GM12878 (cell line): ENCODE results near the gene ASTN1. TPM values are rescaled to one million over a fixed set of nuclear protein-coding genes. Genes with fewer than 3 reads are reported as not detected.

Experiments
- ATAC-seq: fragments of 200-7000 bp; cut with Tn5 transposase; 3 replicates; pipeline ENCODE4 v1.9.1; 2020; ENCODE audit warnings: mild to moderate bottlenecking, moderate library complexity
- BruUV-seq: library from RNA; stranded (reverse); fragments of 400-500 nt; replicated peaks from 2 replicates; lab custom pipeline; 2021; lab: Mats Ljungman, UMichigan
- CTCF ChIA-PET: fragments of 300-600 bp; sonication (Branson Sonifier 250); formaldehyde crosslinking; extraction: SDS; loops from one replicate; lab custom pipeline; 2021; ENCODE audit warnings: inconsistent platforms; lab: Yijun Ruan, JAX
- POLR2A ChIA-PET: fragments of 350-600 bp; formaldehyde crosslinking; extraction: SDS; loops from one replicate; lab custom pipeline; 2021; ENCODE audit warnings: inconsistent platforms; lab: Charles Lee
- RAD21 ChIA-PET: fragments of 300-600 bp; sonication (Branson Sonifier 250); formaldehyde crosslinking; loops from one replicate; lab custom pipeline; 2023; ENCODE audit warnings: antibody characterized with exemption; ENCODE audit not compliant: unreplicated experiment; lab: Charles Lee
- SMC1A ChIA-PET: fragments of 300-600 bp; sonication (Branson Sonifier 250); formaldehyde crosslinking; loops from one replicate; lab custom pipeline; 2023; ENCODE audit not compliant: unreplicated experiment, uncharacterized antibody; lab: Charles Lee
- DNase-seq: peaks from one replicate; pipeline ENCODE4 v3.0.0-alpha.2; 2011; ENCODE audit warnings: low read depth, low spot score
- FAIRE-seq: peaks from 3 replicates; lab custom pipeline; 2011; peaks lifted over from hg19 to GRCh38; lab: Jason Lieb, UNC
- H2AFZ ChIP-seq: 2 replicates; pipeline ENCODE4 v1.6.0; 2011; ENCODE audit warnings: low read depth, low read length, control low read depth; ENCODE audit not compliant: control insufficient read depth
- H3K27ac ChIP-seq: 2 replicates; pipeline ENCODE4 v1.5.1; 2011; ENCODE audit warnings: control low read depth; ENCODE audit not compliant: control insufficient read depth, insufficient read depth
- H3K27me3 ChIP-seq, 2 experiments: replicated peaks in 1 of 2; 2 replicates each; pipeline versions ENCODE4 v1.6.0 to v1.6.1; 2011; ENCODE audit warnings: low read length in 1 of 2; ENCODE audit not compliant: control insufficient read depth in 2 of 2, insufficient read depth in 2 of 2
- H3K36me3 ChIP-seq, 2 experiments: 2 replicates each; pipeline ENCODE4 v1.5.1; 2011; ENCODE audit warnings: low read length in 1 of 2; ENCODE audit not compliant: control insufficient read depth in 2 of 2, insufficient read depth in 2 of 2
- H3K4me1 ChIP-seq: 2 replicates; pipeline ENCODE4 v1.6.1; 2011; ENCODE audit warnings: mild to moderate bottlenecking, low read length, moderate library complexity, mixed read lengths; ENCODE audit not compliant: control insufficient read depth, insufficient read depth
- H3K4me2 ChIP-seq: 2 replicates; pipeline ENCODE4 v1.6.0; 2011; ENCODE audit warnings: control low read depth; ENCODE audit not compliant: control insufficient read depth, insufficient read depth
- H3K4me3 ChIP-seq: fragments of 200-600 bp; sonication (generic); 2 replicates; pipeline ENCODE4 v1.5.1; 2016
- H3K79me2 ChIP-seq: 2 replicates; pipeline ENCODE4 v1.6.0; 2011; ENCODE audit warnings: low read length; ENCODE audit not compliant: control insufficient read depth, insufficient read depth
- H3K9ac ChIP-seq: 2 replicates; pipeline ENCODE4 v1.8.0; 2011; ENCODE audit warnings: low read length, control low read depth, mixed read lengths; ENCODE audit not compliant: control insufficient read depth, insufficient read depth
- H3K9me3 ChIP-seq: replicated peaks from 3 replicates; pipeline ENCODE4 v1.5.1; 2011; ENCODE audit warnings: mild to moderate bottlenecking, low read length; ENCODE audit not compliant: control insufficient read depth, insufficient read depth
- H4K20me1 ChIP-seq: 2 replicates; pipeline ENCODE4 v1.6.0; 2011; ENCODE audit not compliant: control insufficient read depth, insufficient read depth
- BHLHE40 ChIP-seq, 2 experiments: fragments of 450-650 bp in 1 of 2; IDR thresholded peaks; 2 replicates each; pipeline ENCODE4 v1.6.1; 2011 to 2017; ENCODE audit warnings: low read depth in 2 of 2, borderline replicate concordance in 1 of 2, improper control_type of control experiment in 1 of 2, low read length in 1 of 2, mild to moderate bottlenecking in 1 of 2
- CHD4 ChIP-seq: fragments of 200-600 bp; sonication (generic); IDR thresholded peaks from 2 replicates; pipeline ENCODE4 v1.6.1; 2016; ENCODE audit warnings: mild to moderate bottlenecking
- EGR1 ChIP-seq, 2 experiments: IDR thresholded peaks; 1 replicate in 1 of 2; 2 replicates in 1 of 2; pipeline ENCODE4 v1.6.1; 2011 to 2012; ENCODE audit warnings: low read depth in 2 of 2, low read length in 2 of 2, borderline replicate concordance in 1 of 2, mild to moderate bottlenecking in 1 of 2, moderate library complexity in 1 of 2
- FOXK2 ChIP-seq: fragments of 450-650 bp; IDR thresholded peaks from 2 replicates; pipeline ENCODE4 v1.6.1; 2017; ENCODE audit warnings: mild to moderate bottlenecking, moderate library complexity
- HCFC1 ChIP-seq: fragments of 150-350 bp; IDR thresholded peaks from 2 replicates; pipeline ENCODE4 v1.6.1; 2014; ENCODE audit warnings: low read length
- KLF5 ChIP-seq: fragments of 450-650 bp; IDR thresholded peaks from 2 replicates; pipeline ENCODE4 v1.6.1; 2014; ENCODE audit warnings: mild to moderate bottlenecking; ENCODE audit not compliant: partially characterized antibody
- NR2F1 ChIP-seq: fragments of 450-650 bp; conservative IDR thresholded peaks from 2 replicates; pipeline ENCODE4 v1.6.1; 2017; ENCODE audit warnings: mild to moderate bottlenecking
- RFX5 ChIP-seq: IDR thresholded peaks from 2 replicates; pipeline ENCODE4 v1.6.1; 2011; ENCODE audit warnings: low read depth, low read length, improper control_type of control experiment
- SMAD1 ChIP-seq: fragments of 450-650 bp; IDR thresholded peaks from 2 replicates; pipeline ENCODE4 v1.6.1; 2018; ENCODE audit warnings: mild to moderate bottlenecking, low read depth; ENCODE audit not compliant: partially characterized antibody
- STAT1 ChIP-seq: fragments of 450-650 bp; conservative IDR thresholded peaks from 2 replicates; pipeline ENCODE4 v1.6.1; 2014; ENCODE audit warnings: antibody characterized with exemption, mild to moderate bottlenecking
- ZBTB11 ChIP-seq: fragments of 450-650 bp; formaldehyde crosslinking; IDR thresholded peaks from 2 replicates; pipeline ENCODE4 v1.5.0; 2022; ENCODE audit warnings: mild to moderate bottlenecking, missing genetic modification characterization
- ZNF217 ChIP-seq: fragments of 450-650 bp; IDR thresholded peaks from 2 replicates; pipeline ENCODE4 v1.6.1; 2017; ENCODE audit warnings: antibody characterized with exemption, mild to moderate bottlenecking
- ZNF622 ChIP-seq: fragments of 450-650 bp; IDR thresholded peaks from 2 replicates; pipeline ENCODE4 v1.6.1; 2017; ENCODE audit warnings: mild to moderate bottlenecking, inconsistent platforms
- WGBS: methylation state at CpG from one replicate; pipeline ENCODE4 v1.1.6; 2016; ENCODE audit warnings: low lambda C conversion rate; ENCODE audit not compliant: insufficient replicate concordance, insufficient coverage; ENCODE audit errors: missing lambda C conversion rate; 5-methylcytosine and 5-hydroxymethylcytosine counted together
- in situ Hi-C: fragments of 300-500 bp; cut with MboI; formaldehyde crosslinking; loops from 9 replicates; pipeline ENCODE4 v1.14.3; 2018; ENCODE audit warnings: mixed read lengths
- intact Hi-C: fragments of 100-400 bp; cut with micrococcal nuclease; formaldehyde crosslinking; loops from one replicate; pipeline ENCODE4 v1.14.2; 2022; ENCODE audit not compliant: unreplicated experiment
- polyA plus RNA-seq, 11 experiments: library from polyadenylated mRNA; depleted of rRNA in 4 of 11; unstranded in 6 of 11; stranded (reverse) in 5 of 11; fragments of >200 nt; fragmentation: Nextera tagmentation in 4 of 11; fragmentation: Illumina TruSeq in 1 of 11; extraction: Ambion mirVana in 4 of 11; extraction: Trizol in 1 of 11; gene quantifications; 1 replicate in 1 of 11; 2 replicates in 10 of 11; pipeline versions ENCODE4 v1.2.1 to v1.2.3, GENCODE V29; 2011 to 2016; ENCODE audit warnings: inconsistent platforms in 2 of 11, missing spikeins in 2 of 11, low read depth in 1 of 11
- total RNA-seq, 4 experiments: library from RNA; depleted of rRNA in 3 of 4; stranded (reverse); fragments of >200 nt in 3 of 4; fragmentation: Illumina TruSeq in 1 of 4; extraction: Trizol in 1 of 4; gene quantifications; 2 replicates each; pipeline versions ENCODE4 v1.2.1 to v1.2.3, GENCODE V29; 2013 to 2021
- TF ChIP-seq, protein P1 (sequence below), 3 experiments: IDR thresholded peaks in 2 of 3; conservative IDR thresholded peaks in 1 of 3; 2 replicates each; pipeline ENCODE4 v1.5.1; 2011; ENCODE audit warnings: low read depth in 3 of 3, low read length in 3 of 3, mild to moderate bottlenecking in 3 of 3, control low read depth in 2 of 3, moderate library complexity in 2 of 3, inconsistent platforms in 1 of 3, mixed read lengths in 1 of 3; ENCODE audit not compliant: control insufficient read depth in 2 of 3, insufficient read depth in 1 of 3; ENCODE audit errors: extremely low read depth in 1 of 3

ASTN1 gene
- total and polyA plus RNA-seq, 10 of the 15 experiments (the other 5 are each of a cell fraction or from before 2014, with no cell fraction given), result 0.04 TPM; not detected in 9

GRCh38 chr1:176852124-176852523, 312.4 kb downstream of the ASTN1 start:
- no peak overlapping the region for H2AFZ ChIP-seq
- H3K4me3 ChIP-seq, result no peak overlapping the region
- H3K27ac ChIP-seq, result no peak overlapping the region
- intact Hi-C loops (no loop called here), in situ Hi-C loops (no loop called here)
- RAD21 ChIA-PET, result no interaction called here
- H4K20me1 ChIP-seq, result no peaks in the 10 kb centered on the region
- SMC1A ChIA-PET, result no interaction called here
- ATAC-seq (no peak), FAIRE-seq (no peak), DNase-seq (no peak)
- H3K4me2 ChIP-seq, result no peak overlapping the region
- 17% methylated on average over 3 of the region's 3 CpGs for WGBS
- no peaks in the 10 kb centered on the region for H3K4me1 ChIP-seq
- no peak overlapping the region for H3K9ac ChIP-seq
- POLR2A ChIA-PET, result no interaction called here
- BruUV-seq, result no TSS peak
- no peak for TF ChIP-seq BHLHE40 (IDR thresholded peaks at IDR 0.05; ENCODE audit: borderline replicate concordance in 1 of 2, low read depth in 2 of 2, low read length in 1 of 2)
- TF ChIP-seq FOXK2, result no peak
- no peaks in the 10 kb centered on the region for H3K27me3 ChIP-seq
- no peaks in the 10 kb centered on the region for H3K9me3 ChIP-seq
- H3K79me2 ChIP-seq, result no peaks in the 10 kb centered on the region
- CTCF ChIA-PET, result no interaction called here
- no peaks in the 10 kb centered on the region for H3K36me3 ChIP-seq

GRCh38 chr1:176850871-176851270, 313.6 kb downstream of the ASTN1 start:
- Histone ChIP-seq H3K9me3 (no peaks in the 10 kb centered on the region), H3K9ac (no peak overlapping the region), H4K20me1 (no peaks in the 10 kb centered on the region), H3K4me3 (no peak overlapping the region), H3K27me3 (no peaks in the 10 kb centered on the region), H3K79me2 (no peaks in the 10 kb centered on the region), H3K4me1 (no peaks in the 10 kb centered on the region), H3K4me2 (no peak overlapping the region), H3K36me3 (no peaks in the 10 kb centered on the region), H3K27ac (no peak overlapping the region), H2AFZ (no peak overlapping the region)
- RAD21 ChIA-PET, result no interaction called here
- CTCF ChIA-PET, result no interaction called here
- WGBS, result 24% methylated on average over 4 of the region's 4 CpGs
- intact Hi-C loops (no loop called here), in situ Hi-C loops (no loop called here)
- BruUV-seq, result no TSS peak
- ATAC-seq (no peak), DNase-seq (no peak), FAIRE-seq (no peak)
- POLR2A ChIA-PET, result no interaction called here
- SMC1A ChIA-PET, result interaction anchor here (0.6 kb wide), 1 partner anchor 886 kb away, joined by 3 read pairs; no protein-coding TSS in a partner anchor
- TF ChIP-seq NR2F1 (no peak), RFX5 (no peak), ZNF217 (no peak), ZNF622 (no peak), EGR1 (IDR thresholded peaks at IDR 0.05; ENCODE audit: borderline replicate concordance in 1 of 2, low read depth in 2 of 2, low read length in 2 of 2) (no peak), KLF5 (no peak), SMAD1 (no peak), STAT1 (no peak), CHD4 (no peak), ZBTB11 (CRISPR knock-in tag) (no peak), HCFC1 (no peak)
- TF ChIP-seq, protein P1, sequence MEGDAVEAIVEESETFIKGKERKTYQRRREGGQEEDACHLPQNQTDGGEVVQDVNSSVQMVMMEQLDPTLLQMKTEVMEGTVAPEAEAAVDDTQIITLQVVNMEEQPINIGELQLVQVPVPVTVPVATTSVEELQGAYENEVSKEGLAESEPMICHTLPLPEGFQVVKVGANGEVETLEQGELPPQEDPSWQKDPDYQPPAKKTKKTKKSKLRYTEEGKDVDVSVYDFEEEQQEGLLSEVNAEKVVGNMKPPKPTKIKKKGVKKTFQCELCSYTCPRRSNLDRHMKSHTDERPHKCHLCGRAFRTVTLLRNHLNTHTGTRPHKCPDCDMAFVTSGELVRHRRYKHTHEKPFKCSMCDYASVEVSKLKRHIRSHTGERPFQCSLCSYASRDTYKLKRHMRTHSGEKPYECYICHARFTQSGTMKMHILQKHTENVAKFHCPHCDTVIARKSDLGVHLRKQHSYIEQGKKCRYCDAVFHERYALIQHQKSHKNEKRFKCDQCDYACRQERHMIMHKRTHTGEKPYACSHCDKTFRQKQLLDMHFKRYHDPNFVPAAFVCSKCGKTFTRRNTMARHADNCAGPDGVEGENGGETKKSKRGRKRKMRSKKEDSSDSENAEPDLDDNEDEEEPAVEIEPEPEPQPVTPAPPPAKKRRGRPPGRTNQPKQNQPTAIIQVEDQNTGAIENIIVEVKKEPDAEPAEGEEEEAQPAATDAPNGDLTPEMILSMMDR (IDR thresholded peaks at IDR 0.05 in 2 of 3, conservative IDR thresholded peaks at IDR 0.05 in 1 of 3; ENCODE audit: control insufficient read depth in 2 of 3, extremely low read depth in 1 of 3, insufficient read depth in 1 of 3, low read depth in 3 of 3, low read length in 3 of 3), result no peak
